Stromal cell of bone marrow (primary cell): ENCODE results near the gene CEP44.
"Not testable (repeated sequence)": the region's sequence is repeated elsewhere in the genome, so short reads cannot be mapped to it uniquely, and the experiment has no call there.

Experiments used
- DNase-seq: peaks from one replicate; pipeline ENCODE4 v3.0.0-alpha.2; 2012; ENCODE audit warnings: low read depth

Gene CEP44

DNA sequence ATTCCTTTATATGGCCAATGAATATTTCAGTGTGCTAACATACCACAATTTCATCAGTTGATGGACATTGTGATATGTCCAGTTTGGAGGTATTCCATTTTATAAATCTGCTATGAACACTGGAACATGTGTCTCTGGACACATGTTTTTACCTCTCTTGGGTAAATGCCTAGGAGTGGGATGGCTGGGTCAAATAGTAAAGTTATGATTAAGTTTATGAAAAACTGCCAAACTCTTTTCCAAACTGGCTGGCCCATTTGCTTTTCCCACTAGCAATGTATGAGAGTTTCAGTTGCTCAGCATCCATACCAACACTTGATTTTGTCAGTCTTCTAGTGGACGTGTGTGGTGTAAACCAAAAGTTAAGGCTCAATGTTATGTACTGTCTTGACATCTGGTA, 40.5 kb downstream of the CEP44 start:
- no peak for DNase-seq

DNA sequence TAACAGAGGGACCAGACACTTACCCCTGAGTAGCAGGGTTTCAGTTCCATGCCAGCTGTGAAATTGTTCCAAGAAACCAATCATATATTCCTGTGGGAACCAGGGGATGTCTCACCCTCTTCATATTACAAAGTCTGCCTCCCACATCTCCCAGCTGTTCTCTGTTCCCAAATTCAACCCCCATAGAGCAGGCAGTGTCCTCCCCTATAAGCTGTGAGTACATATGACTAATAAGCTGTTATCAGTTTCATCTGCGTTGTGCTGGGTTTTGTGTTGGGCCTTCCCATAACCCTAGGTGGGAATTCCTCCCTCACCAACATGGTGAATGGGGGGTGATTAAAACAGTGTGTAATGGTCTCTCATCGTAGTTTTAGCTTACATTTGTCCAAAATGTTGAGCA, 41.0 kb downstream of the CEP44 start:
- no peak for DNase-seq

DNA sequence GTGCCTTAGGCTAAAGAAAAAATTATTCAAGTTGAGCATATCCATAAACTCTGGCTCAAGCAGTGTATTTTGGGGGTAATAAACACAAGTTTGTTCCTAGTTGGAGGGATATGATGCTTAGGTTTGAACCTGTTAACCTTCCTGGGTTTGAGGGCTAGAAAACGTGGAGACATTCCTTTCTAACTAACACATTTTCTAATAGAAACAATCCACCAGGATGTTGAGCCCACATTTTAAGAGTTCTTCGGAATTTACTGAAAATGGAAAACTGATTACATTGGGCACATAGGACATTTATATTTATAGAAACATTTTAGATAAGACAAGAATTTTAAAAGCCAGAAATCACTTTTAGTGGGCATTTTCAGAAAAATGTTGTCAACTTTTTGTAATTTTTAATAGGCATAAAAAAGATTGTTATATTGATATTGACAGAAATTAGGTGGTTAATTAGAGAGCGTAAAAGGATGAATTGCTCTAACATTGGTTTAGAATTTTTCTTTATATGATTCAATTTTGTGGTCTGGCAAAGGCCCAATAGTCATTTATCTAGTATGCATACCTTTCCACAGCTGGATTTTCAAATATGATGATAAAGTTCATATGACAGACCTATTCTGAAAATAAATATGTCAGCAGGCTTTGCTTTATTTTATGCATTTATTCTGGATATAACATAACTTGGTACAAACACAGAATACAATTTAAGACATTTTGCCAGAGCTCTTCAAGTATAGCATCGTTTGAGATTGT, 49.2 kb downstream of the CEP44 start:
- no peak for DNase-seq

DNA sequence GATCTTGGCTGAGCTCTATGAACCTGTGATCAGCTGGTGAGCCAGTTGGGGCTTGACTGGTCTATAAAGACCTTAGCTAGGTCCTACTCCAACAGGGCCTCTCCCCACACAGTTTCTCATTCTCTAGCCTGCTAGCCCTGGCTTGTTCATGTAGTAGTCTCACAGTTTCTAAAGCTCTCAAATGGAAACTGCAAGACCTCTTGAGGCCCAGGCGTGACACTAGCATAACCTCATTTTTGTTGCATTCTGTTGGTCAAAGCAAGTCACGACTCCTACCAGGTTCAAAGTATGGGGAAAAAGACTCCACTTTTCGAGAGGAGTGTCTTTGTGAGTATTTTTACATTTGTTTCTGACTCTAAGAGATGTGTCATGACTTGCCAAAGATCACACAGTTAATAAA, 50.9 kb downstream of the CEP44 start:
- no peak for DNase-seq

DNA sequence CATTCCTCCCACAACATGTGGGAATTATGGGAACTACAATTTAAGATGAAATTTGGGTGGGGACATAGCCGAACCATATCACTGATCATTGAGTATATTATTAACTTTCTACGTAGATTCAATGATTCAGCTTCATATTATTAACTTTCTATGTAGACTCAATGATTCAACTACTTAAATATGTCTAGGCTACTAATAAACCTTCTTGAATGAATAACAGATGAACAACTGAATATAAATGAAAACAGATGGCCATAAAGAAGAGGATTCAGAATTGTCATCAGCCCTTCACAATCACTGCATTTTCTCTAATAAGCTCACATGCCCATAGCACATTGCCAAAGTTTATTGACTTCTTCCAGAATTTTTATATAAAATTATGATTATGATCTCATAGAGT, 57.0 kb downstream of the CEP44 start:
- no peak for DNase-seq

DNA sequence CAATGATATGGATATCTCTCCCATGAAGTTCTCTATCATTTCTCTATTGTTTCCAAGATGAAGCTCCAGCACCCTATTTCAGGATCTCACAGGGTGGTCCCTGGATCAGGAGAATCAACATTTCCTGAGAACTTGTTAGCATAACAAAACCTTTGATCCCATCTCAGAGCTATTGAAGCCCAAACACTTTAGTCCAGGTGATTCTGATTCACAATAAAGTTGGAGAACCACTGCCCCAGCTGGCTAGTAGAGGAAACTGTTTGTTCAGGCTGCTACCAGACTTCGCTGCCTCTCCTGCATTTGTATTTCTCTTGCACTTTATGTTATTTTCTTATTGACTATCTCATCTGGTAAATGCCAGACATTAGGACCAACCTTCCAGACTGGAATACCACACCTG, 65.4 kb downstream of the CEP44 start:
- DNase-seq: no peak

DNA sequence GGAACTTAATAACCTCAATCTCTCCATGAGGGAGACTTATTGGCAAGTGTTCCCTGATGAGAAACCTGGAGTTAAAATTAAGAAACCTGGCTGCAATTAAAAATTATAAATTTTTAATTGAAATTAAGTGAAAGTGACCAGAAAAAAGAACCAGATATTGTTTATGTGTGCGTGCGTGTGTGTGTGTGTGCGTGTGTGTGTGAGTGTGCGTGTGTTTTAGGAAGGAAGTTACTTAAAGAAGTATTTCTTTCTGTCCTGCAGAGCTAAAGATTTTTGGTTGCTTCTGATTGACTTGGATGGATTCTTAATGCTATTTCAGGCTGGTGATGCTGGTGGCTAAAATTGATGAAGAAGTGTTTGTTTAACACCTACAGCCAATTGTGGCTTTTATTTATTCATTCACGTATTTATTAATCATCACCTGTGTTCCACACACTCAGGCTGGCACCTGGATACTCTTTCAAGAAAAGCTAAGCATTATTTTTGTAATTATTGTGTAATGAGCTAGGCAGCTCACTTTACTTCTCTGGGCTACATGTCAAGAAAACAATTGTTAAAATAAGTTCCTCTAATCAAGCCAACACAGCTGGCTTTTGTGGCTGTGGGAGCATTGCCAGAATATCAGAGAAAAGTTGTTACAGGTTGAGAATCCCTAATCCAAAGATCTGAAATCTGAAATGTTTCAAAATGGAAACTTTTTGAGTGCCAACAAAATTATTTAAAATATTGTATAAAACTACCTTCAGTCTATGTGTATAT, 68.5 kb downstream of the CEP44 start:
- no peak for DNase-seq

DNA sequence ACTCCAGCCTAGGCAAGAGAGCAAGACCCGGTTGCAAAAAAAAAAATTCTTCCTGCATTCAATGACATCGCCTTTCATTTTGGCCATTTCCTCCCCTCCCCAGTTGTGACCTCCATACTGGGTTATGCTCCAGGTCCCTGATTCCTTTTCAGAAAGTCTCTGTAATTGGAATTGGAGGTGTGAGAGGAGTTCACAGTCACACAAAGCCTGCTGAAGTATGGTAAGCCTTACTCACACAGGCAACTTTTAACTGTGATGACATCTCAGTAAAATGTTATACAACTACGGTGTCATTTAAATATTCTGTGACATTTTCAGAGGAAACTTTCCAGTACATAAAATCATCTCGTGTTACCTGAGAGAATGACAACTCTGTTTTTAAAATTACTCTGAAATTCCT, 73.6 kb downstream of the CEP44 start:
- DNase-seq: no peak

DNA sequence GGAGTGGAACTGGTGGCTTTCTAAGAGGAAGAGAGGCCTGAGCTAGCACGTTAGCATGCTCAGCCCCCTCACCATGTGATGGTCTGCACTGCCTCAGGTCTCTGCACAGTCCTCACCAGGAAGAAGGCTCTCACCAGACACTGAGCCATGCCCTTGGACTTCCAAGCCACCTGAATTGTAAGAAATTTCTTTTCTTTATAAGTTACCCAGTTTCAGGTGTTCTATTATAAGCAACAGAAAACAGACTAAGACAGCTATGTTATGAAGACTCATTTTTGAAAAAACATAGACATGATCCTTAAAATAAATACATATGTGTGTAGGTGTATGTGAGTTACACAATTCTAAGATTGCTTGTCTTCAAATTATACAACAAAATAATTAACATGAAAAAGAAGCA, 74.7 kb downstream of the CEP44 start:
- DNase-seq: no peak

DNA sequence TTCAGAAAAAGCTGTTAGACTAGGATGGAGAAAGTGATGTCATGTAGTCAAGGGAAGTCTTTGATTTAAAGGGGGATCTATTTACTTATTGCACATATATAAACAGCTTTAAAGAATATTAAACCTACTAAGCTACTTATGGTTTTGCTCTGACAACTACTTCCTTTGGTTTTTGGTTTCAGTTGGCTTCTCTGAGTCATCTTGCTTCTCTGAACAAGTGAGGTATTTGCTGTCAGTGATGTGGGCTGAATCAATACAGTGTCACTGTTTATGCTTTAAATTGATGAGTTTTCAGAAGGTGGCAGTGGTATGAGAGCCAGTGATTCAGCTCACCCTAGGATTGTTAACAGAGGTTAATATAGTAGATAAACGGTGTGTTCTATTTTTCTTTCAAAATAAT, 75.1 kb downstream of the CEP44 start:
- DNase-seq: peak; percentile 53

DNA sequence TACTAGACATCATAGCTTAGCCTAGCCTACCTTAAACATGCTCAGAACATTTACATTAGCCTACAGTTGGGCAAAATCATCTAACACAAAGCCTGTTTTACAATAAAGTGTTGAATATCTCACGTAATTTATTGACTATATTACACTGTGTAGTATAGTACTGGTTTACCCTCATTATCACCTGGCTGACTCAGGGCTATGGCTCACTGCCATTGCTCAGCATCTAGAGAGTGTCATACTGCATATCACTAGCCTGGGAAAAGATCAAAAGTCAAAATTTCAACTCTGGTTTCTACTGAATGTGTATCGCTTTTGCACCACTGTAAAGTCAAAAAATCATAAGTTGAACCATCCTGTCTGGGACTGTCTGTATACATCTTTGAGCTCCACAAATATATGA, 78.6 kb downstream of the CEP44 start:
- no peak for DNase-seq

DNA sequence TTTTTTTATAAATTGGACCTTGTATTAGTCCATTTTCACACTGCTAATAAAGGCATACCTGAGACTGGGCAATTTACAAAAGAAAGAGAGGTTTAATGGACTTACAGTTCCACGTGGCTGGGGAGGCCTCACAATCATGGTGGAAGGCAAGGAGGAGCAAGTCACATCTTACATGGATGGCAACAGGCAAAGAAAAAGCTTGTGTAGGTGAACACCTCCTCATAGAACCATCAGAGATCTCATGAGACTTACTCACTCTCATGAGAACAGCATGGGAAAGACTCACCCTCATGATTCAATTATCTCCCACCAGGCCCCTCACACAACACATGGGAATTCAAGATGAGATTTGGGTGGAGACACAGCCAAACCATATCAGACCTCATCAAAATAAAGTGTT, 80.1 kb downstream of the CEP44 start:
- DNase-seq: not testable (repeated sequence)

DNA sequence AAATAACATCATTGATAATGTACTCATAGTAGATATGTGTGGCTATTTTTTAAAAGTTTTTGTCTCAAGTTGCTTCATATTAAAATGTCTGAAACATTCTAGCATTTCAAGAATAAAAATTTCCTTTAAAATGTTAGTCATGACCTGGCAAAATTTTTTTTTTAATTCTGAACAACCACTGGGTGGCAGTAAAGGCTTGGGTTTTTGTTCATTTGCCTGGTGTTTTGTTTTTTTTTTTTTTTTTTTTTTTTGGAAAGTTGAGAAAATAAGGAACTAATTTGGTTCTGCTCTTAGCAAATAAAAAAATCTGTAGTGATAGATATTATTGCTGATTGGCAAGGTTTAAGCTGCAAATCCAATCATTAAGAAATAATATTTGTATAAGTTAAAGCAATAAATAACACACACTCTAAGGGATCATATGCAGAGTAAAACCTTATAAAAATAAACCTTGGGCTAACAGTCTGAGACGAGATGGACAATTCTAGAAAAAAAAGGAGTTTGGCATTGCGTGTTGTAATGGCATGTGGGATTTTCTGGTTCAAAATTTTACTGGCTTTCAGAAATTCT, 81.4 kb downstream of the CEP44 start:
- peak; percentile 40 for DNase-seq

DNA sequence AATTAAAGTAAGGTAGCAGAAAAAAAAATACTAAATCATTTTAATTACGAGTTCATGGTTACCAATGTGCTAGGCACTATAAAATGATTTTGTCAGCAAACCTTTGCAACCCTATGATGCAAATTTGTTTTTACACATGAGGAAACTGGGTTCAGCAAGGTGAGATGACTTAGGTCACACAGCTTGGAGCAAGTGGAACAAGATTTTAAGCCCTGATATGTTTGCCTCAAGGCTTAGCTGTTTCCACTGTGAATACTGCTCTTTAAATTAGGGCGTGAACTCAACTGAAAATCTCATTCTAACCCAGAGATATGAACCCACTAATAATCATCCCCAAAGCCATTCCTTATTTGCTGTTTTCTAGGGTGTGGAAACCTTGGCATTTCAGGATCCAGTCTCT, 86.3 kb downstream of the CEP44 start:
- no peak for DNase-seq

DNA sequence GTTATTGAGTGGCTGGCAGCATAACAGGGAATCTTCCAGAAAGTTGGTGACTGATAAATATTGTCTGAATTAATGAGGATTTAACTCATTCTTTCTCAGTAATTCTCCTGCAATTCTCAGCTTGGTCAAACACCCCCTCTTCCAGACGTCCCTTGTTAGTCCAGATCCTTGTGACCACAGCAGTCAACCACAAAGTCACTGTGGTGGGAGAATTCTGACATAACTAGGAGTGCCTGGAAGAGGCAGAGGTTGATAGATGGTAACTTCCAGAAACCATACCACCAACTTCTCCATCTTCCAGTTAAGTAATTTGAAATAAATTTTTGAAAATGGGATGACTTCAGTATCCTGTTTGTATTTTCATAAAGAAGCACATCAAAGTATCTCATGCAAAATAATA, 90.1 kb downstream of the CEP44 start:
- DNase-seq: no peak

DNA sequence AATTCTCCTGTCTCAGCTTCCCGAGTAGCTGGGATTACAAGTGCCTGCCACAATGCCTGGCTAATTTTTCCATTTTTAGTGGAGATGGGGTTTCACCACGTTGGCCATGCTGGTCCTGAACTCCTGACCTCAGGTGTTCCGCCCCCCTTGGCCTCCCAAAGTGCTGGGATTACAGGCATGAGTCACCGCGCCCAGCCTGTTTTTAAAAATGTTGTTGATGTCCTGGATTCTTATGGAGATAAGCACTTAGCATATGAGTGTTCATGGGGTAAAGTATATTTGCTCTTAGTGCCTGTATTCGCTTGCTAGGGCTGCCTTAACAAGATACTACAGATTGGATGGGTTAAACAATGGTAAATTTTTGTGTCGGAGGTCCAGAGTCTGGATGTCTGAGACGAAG, 91.7 kb downstream of the CEP44 start:
- no peak for DNase-seq

DNA sequence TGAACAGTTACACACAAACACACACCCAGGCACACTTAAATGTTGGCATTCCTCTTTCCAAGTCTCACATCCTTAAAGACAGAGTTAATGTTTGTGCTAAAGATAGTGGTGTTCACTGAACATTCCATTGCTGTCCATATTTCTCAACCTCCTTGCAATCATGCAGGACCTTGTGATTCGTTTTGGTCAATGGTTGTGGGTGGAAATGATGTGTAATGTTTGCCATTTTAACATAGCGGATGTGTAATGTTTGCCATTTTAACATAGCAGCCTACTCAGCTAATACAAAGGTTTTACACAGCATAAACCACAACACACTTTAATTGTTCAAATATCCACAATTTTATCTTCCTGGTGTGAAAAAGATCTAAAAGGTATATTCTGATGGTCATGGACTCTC, 93.9 kb downstream of the CEP44 start:
- DNase-seq: peak; percentile 21

DNA sequence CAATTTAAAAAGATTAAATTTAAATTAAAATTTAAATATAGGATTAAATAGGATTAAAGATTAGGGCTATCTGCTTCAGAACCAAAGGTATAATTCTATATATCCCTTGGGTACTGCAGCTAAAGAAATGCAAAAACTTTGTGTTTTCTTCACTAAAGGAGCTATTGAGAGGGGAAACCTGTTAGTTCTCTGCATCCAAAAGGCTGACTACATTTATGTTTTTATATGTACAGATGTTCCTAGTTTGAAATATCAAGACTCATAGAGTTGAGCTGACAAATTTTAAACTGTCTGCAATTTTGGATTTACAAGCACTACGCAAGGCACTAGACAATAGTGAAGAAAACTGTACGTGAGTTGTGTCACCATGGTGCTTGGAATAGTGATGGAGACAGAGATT, 95.2 kb downstream of the CEP44 start:
- no peak for DNase-seq

DNA sequence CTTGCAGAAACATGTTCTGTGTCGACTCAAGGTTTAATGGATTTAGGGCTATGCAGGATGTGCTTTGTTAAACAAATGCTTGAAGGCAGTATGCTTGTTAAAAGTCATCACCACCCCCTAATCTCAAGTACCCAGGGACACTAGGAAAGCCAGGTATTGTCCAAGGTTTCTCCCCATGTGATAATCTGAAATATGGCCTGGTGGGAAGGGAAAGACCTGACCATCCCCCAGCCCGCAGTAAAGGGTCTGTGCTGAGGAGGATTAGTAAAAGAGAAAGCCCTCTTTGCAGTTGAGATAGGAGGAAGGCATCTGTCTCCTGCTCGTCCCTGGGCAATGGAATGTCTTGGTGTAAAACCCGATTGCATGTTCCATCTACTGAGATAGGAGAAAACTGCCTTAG, 96.5 kb downstream of the CEP44 start:
- DNase-seq: not testable (repeated sequence)

DNA sequence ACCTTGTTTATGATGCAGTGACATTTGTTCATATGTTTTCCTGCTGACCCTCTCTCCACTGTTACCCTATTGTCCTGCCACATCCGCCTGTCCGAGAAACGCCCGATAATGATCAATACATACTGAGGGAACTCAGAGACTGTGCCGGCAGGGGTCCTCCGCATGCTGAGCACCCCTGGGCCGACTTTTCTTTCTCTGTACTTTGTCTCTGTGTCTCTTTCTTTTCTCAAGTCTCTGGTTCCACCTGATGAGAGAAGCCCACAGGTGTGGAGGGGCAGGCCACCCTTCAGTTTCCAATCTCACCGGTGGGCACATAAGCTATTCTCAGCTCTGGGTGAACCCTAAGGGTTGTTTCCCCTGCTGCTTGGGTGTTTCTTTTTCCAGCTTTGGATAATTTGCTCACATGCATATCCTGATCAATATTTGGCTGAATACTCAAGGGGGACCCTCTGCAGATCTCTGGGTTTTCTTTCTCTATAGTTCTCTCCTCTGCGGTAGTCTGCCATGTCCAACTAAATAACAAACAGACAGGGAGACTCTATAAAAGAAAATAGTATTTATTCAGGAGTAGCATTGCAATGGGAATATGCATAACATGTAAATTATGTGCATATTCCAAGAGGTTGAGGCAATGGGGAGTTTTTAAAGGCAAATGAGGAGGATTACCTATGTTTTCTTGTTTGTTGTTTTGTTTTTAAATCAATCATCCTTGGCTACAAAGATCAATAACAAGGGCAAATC, 97.2 kb downstream of the CEP44 start:
- DNase-seq: no peak

DNA sequence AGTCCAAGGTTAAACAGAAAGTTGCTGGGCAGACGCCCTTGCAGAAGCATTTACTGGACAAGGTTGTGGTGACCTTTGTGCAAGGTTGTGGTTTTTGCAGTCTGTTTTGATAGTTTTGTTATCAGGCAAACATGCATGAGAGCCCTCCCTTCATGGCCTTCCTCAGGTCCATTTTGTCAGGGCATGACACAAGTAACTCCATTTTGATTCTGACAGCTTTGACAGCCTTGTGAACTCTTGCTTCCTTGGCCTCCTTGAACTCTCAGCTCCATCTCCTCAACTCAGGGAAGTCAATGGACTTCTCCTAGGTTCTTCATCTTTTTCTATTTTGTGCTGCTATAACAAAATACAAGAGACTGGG, 97.7 kb downstream of the CEP44 start:
- no peak for DNase-seq
